HUES48 (cell line): ENCODE data around the gene MOB2.

Experiments used
- H3K27ac ChIP-seq: one replicate; pipeline ENCODE4 v1.7.0; 2013; ENCODE audit warnings: low read depth, low read length, inconsistent platforms
- H3K27me3 ChIP-seq: 2 replicates; pipeline ENCODE4 v1.6.1; 2013; ENCODE audit warnings: mild to moderate bottlenecking, low read length; ENCODE audit not compliant: control insufficient read depth, insufficient read depth
- H3K36me3 ChIP-seq: 2 replicates; pipeline ENCODE4 v1.6.1; 2013; ENCODE audit warnings: low read length; ENCODE audit not compliant: control insufficient read depth, insufficient read depth
- H3K4me1 ChIP-seq: 2 replicates; pipeline ENCODE4 v1.6.1; 2013; ENCODE audit warnings: mild to moderate bottlenecking, low read length; ENCODE audit not compliant: control insufficient read depth, insufficient read depth
- H3K4me3 ChIP-seq: 2 replicates; pipeline ENCODE4 v1.5.1; 2013; ENCODE audit warnings: mild to moderate bottlenecking, low read depth, low read length
- H3K9ac ChIP-seq: 2 replicates; pipeline ENCODE4 v1.6.1; 2013; ENCODE audit warnings: mild to moderate bottlenecking, low read depth, low read length, moderate library complexity
- H3K9me3 ChIP-seq: 2 replicates; pipeline ENCODE4 v1.6.1; 2013; ENCODE audit warnings: low read length; ENCODE audit not compliant: control insufficient read depth, insufficient read depth

The MOB2 gene

GRCh38 chr11:1494650-1495049, 8.1 kb upstream of the MOB2 start:
- H3K4me3 ChIP-seq, result no peak overlapping the region

DNA sequence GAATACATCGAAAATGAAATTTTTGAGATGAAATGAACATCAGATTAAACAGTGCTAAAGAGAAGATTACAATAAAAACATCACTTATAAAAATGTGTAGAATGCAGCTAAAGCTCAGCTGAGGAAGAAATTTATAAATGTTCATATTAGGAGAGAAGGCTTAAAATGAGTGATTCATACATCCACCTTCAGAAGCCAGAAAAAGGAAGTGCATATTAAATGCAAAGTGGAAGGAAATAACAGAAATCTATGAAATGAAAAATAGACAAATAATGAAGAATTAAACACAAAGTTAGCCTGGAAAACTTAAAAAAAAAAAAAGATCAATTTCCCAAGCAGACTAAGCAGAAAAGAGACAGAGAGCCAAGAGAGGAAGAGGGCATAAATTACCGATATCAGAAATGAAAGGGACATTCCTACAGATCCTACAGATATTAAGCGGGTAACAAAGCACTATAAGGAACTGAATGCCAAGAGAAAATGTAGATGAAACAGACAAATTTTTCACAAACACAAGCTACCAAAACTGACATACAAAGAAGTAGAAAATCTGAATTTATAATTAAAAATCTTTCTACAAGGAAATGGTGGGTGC, 7.2 kb upstream of the MOB2 start:
- Histone ChIP-seq H3K4me1 (peaks cover 7% of the 10 kb centered on the region; the same call in 1 of the 2 replicates), H3K4me3 (no peak overlapping the region), H3K36me3 (no peaks in the 10 kb centered on the region), H3K27me3 (no peaks in the 10 kb centered on the region), H3K27ac (no peak overlapping the region), H3K9ac (no peak overlapping the region), H3K9me3 (peaks cover 3% of the 10 kb centered on the region; the same call in 1 of the 2 replicates)

More at GRCh38 chr11:1494650-1495049, 8.1 kb upstream of the MOB2 start:
- peaks cover 7% of the 10 kb centered on the region; the same call in 1 of the 2 replicates for H3K4me1 ChIP-seq
- H3K9ac ChIP-seq, result no peak overlapping the region
- no peak overlapping the region for H3K27ac ChIP-seq
- peaks cover 3% of the 10 kb centered on the region; the same call in 1 of the 2 replicates for H3K9me3 ChIP-seq
- H3K27me3 ChIP-seq, result no peaks in the 10 kb centered on the region
- no peaks in the 10 kb centered on the region for H3K36me3 ChIP-seq

DNA sequence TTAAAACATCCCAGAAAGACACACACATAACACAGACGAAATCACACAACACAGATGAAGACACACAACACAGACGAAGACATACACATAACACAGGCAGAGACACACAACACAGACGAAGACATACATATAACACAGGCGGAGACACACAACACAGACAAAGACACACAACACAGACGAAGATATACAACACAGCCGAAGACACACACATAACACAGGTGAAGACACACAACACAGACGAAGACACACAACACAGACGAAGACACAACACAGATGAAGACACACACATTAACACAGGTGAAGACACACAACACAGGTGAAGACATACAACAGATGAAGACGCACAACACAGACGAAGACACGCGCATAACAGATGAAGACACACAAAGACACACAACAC, 4.8 kb upstream of the MOB2 start:
- H3K9ac ChIP-seq, result no peak overlapping the region
- H3K9me3 ChIP-seq, result peaks cover 3% of the 10 kb centered on the region; the same call in 1 of the 2 replicates
- H3K27ac ChIP-seq, result no peak overlapping the region
- no peaks in the 10 kb centered on the region for H3K27me3 ChIP-seq
- no peak overlapping the region for H3K4me3 ChIP-seq
- 0 out of 2 replicates have a peak, but pooled peaks cover under 1% of the 10 kb centered on the region for H3K4me1 ChIP-seq
- H3K36me3 ChIP-seq, result no peaks in the 10 kb centered on the region

DNA sequence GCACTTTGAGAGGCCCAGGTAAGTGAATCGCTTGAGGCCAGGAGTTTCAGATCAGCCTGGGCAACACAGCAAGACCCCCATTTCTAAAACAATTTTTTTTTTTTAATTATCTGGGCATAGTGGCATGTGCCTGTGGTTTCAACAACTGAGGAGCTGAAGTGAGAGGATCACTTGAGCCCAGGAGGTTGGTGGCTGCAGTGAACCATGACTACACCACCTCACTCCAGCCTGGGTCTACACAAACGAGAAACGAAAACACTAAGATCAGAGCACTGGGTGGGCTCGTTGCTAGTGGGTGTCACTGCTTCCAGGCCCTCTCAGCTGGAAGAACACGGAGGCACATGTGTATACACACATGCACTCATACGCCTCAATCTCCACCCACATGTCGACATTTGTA, 4.1 kb upstream of the MOB2 start:
- Histone ChIP-seq H3K27ac (no peak overlapping the region), H3K9me3 (no peaks in the 10 kb centered on the region), H3K4me3 (no peak overlapping the region), H3K27me3 (no peaks in the 10 kb centered on the region), H3K36me3 (no peaks in the 10 kb centered on the region), H3K4me1 (0 out of 2 replicates have a peak, but pooled peaks cover 5% of the 10 kb centered on the region), H3K9ac (no peak overlapping the region)

DNA sequence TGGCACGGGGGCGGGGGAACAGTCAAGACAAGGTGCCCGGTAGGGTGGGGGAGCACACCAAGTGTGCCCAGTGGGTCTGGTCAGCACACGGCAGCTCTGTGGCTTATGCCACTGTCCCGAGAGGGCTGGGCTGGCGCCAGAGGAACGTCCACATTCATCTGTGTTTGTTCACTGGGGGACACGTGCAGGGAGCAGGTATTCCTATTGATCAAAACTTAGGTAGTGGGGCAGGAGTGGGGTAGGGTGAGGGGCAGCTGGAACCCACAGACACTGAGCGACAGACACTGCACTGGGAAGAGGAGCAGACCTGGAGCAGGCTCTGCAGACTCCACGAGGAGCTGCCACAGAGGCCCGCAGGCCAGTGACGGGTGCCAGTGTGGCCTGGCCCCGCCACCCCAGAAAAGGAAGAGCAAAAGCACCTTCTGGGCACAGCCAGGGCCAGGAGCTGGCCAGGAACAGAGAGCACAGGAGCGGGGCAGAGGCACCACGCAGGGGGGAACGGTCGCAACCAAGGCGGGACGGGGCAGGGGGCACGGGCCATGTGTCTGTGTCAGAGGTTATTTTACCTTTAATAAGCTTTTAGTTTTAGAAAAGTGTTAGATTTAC, 2.1 kb upstream of the MOB2 start:
- Histone ChIP-seq H3K4me1 (0 out of 2 replicates have a peak, but pooled peaks cover 5% of the 10 kb centered on the region), H3K27ac (no peak overlapping the region), H3K27me3 (no peaks in the 10 kb centered on the region), H3K9me3 (no peaks in the 10 kb centered on the region), H3K4me3 (no peak overlapping the region), H3K36me3 (no peaks in the 10 kb centered on the region), H3K9ac (no peak overlapping the region)

- H3K9ac ChIP-seq, result no peak overlapping the region
- no peak overlapping the region for H3K27ac ChIP-seq
- no peaks in the 10 kb centered on the region for H3K9me3 ChIP-seq
- H3K4me3 ChIP-seq, result no peak overlapping the region
- no peaks in the 10 kb centered on the region for H3K27me3 ChIP-seq
- H3K4me1 ChIP-seq, result 0 out of 2 replicates have a peak, but pooled peaks cover 5% of the 10 kb centered on the region
- no peaks in the 10 kb centered on the region for H3K36me3 ChIP-seq
Measured at GRCh38 chr11:1487851-1488574, 1.4 kb upstream of the MOB2 start.

DNA sequence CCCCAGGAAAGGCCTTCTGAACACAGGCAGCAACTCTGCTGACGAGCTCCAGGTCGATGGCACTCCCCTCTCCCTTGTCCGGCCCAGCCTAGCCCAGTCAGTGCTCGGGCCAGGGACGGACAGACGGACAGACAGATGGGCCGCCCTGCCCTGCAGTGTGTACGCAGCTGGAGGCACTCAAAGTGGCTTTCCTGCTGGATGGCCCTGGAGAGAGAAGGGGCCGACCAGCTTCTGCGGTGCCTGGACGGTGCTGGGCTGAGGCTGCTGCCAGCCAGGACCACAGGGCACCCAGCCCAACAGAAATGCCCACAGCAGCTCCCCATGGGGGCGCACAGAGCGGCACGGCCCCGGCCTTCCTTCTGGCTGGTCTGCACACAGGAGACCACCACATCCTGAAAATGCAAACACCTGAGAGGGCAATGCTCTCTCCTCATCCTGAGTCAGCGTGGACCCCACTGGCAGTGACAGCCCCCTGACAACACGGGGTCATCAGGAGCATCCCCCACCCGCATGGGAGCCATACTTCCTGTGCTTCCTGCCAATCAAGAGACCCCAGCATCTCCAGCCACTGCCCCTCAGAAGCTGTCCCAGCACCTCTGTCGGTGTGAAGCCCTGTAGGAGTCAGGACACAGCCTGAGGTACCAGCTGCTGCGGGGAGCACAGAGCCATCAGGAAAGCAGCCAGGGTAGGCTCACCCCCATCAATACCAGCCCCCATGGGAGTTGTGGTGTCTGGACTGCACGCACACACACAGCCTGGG, 692 bp upstream of the MOB2 start:
- Histone ChIP-seq H3K9ac (no peak overlapping the region), H3K9me3 (no peaks in the 10 kb centered on the region), H3K4me3 (no peak overlapping the region), H3K36me3 (no peaks in the 10 kb centered on the region), H3K4me1 (0 out of 2 replicates have a peak, but pooled peaks cover 5% of the 10 kb centered on the region), H3K27me3 (no peaks in the 10 kb centered on the region), H3K27ac (no peak overlapping the region)

- Histone ChIP-seq H3K4me3 (no peak overlapping the region), H3K4me1 (0 out of 2 replicates have a peak, but pooled peaks cover 5% of the 10 kb centered on the region), H3K27ac (no peak overlapping the region)
Measured at GRCh38 chr11:1485504-1485885, 1.1 kb downstream of the MOB2 start.

GRCh38 chr11:1484695-1485503, 1.7 kb downstream of the MOB2 start:
- Histone ChIP-seq H3K9ac (no peak overlapping the region), H3K4me3 (no peak overlapping the region), H3K4me1 (0 out of 2 replicates have a peak, but pooled peaks cover 5% of the 10 kb centered on the region), H3K9me3 (no peaks in the 10 kb centered on the region), H3K27ac (no peak overlapping the region), H3K27me3 (no peaks in the 10 kb centered on the region), H3K36me3 (0 out of 2 replicates have a peak, but pooled peaks cover 2% of the 10 kb centered on the region)

More at GRCh38 chr11:1485504-1485885, 1.1 kb downstream of the MOB2 start:
- H3K36me3 ChIP-seq, result no peaks in the 10 kb centered on the region
- no peaks in the 10 kb centered on the region for H3K27me3 ChIP-seq
- H3K9ac ChIP-seq, result no peak overlapping the region
- H3K9me3 ChIP-seq, result no peaks in the 10 kb centered on the region

GRCh38 chr11:1484061-1484671, 2.4 kb downstream of the MOB2 start:
- Histone ChIP-seq H3K9me3 (no peaks in the 10 kb centered on the region), H3K27me3 (no peaks in the 10 kb centered on the region), H3K4me3 (no peak overlapping the region), H3K36me3 (peaks cover 7% of the 10 kb centered on the region; the same call in 1 of the 2 replicates), H3K9ac (no peak overlapping the region), H3K4me1 (0 out of 2 replicates have a peak, but pooled peaks cover 5% of the 10 kb centered on the region), H3K27ac (no peak overlapping the region)
